Neural cell (in vitro differentiated cells): ENCODE measurements around the gene MBD4. TPM values are rescaled to one million over a fixed set of nuclear protein-coding genes. Genes with fewer than 3 reads are reported as not detected.

ENCODE experiments used
- H2AFZ ChIP-seq: fragments of 200-600, 300-800 bp; sonication (generic), shearing (Covaris generic); 2 replicates; pipeline ENCODE4 v1.6.0; 2014; ENCODE audit warnings: low read depth, mild to moderate bottlenecking, antibody characterized with exemption, low read length, moderate library complexity
- H3F3A ChIP-seq: fragments of 200-600 bp; shearing (Covaris generic); 2 replicates; pipeline ENCODE4 v1.6.1; 2016; ENCODE audit warnings: mild to moderate bottlenecking, moderate library complexity, mixed read lengths, antibody characterized with exemption, low read length; ENCODE audit not compliant: insufficient read depth, poor library complexity, severe bottlenecking
- H3K27ac ChIP-seq: fragments of 200-600, 300-800 bp; sonication (generic), shearing (Covaris generic); 2 replicates; pipeline ENCODE4 v1.5.1; 2014; ENCODE audit warnings: mild to moderate bottlenecking, low read length, moderate library complexity
- H3K27me3 ChIP-seq: fragments of 300-800, 200-600 bp; sonication (generic), shearing (Covaris generic); 2 replicates; pipeline ENCODE4 v1.6.0; 2014; ENCODE audit warnings: mild to moderate bottlenecking, low read depth, low read length, moderate library complexity; ENCODE audit not compliant: insufficient read depth
- H3K36me3 ChIP-seq: fragments of 300-800, 200-600 bp; sonication (generic), shearing (Covaris generic); 2 replicates; pipeline ENCODE4 v1.5.1; 2014; ENCODE audit warnings: mild to moderate bottlenecking, antibody characterized with exemption, low read length, moderate library complexity; ENCODE audit not compliant: insufficient read depth
- H3K4me2 ChIP-seq: fragments of 300-800, 200-600 bp; sonication (generic), shearing (Covaris generic); 2 replicates; pipeline ENCODE4 v1.6.0; 2014; ENCODE audit warnings: mild to moderate bottlenecking, low read length
- H3K4me3 ChIP-seq: fragments of 300-800, 200-600 bp; sonication (generic), shearing (Covaris generic); 2 replicates; pipeline ENCODE4 v1.5.1; 2014; ENCODE audit warnings: mild to moderate bottlenecking, low read length, moderate library complexity
- H3K79me2 ChIP-seq: fragments of 200-600 bp; shearing (Covaris generic); replicated peaks from 2 replicates; pipeline ENCODE4 v1.6.0; 2014; ENCODE audit warnings: mild to moderate bottlenecking, low read length, moderate library complexity; ENCODE audit not compliant: insufficient read depth
- H3K9ac ChIP-seq: fragments of 300-800, 200-600 bp; sonication (generic), shearing (Covaris generic); 2 replicates; pipeline ENCODE4 v1.6.1; 2016; ENCODE audit warnings: mild to moderate bottlenecking, low read length, mixed read lengths
- H3K9me2 ChIP-seq: fragments of 200-600 bp; shearing (Covaris generic); 2 replicates; pipeline ENCODE4 v1.6.1; 2016; ENCODE audit warnings: mild to moderate bottlenecking, low read length, mixed read lengths; ENCODE audit not compliant: insufficient read depth
- H3K9me3 ChIP-seq: fragments of 200-600, 300-800 bp; sonication (generic), shearing (Covaris generic); 2 replicates; pipeline ENCODE4 v1.6.1; 2016; ENCODE audit warnings: mild to moderate bottlenecking, mixed run types, low read length, moderate library complexity, mixed read lengths
- H4K20me1 ChIP-seq: fragments of 200-600 bp; shearing (Covaris generic); 2 replicates; pipeline ENCODE4 v1.6.1; 2016; ENCODE audit warnings: mild to moderate bottlenecking, mixed run types; ENCODE audit not compliant: insufficient read depth
- EP300 ChIP-seq: fragments of 450-650 bp; conservative IDR thresholded peaks from 2 replicates; pipeline ENCODE4 v1.6.1; 2014; ENCODE audit warnings: antibody characterized with exemption, mild to moderate bottlenecking, moderate library complexity; ENCODE audit not compliant: poor library complexity, severe bottlenecking
- EZH2 ChIP-seq: fragments of 200-600, 300-800 bp; shearing (Covaris generic), sonication (generic); IDR thresholded peaks from 2 replicates; pipeline ENCODE4 v1.6.1; 2014; ENCODE audit warnings: antibody characterized with exemption, low read length, borderline replicate concordance, mild to moderate bottlenecking; ENCODE audit not compliant: insufficient read depth, poor library complexity, severe bottlenecking
- MXI1 ChIP-seq: fragments of 450-650 bp; conservative IDR thresholded peaks from 2 replicates; pipeline ENCODE4 v1.6.1; 2014; ENCODE audit warnings: antibody characterized with exemption, mild to moderate bottlenecking; ENCODE audit not compliant: poor library complexity, severe bottlenecking
- POLR2AphosphoS5 ChIP-seq: IDR thresholded peaks from 2 replicates; pipeline ENCODE4 v1.6.1; 2012
- RAD21 ChIP-seq: fragments of 450-650 bp; conservative IDR thresholded peaks from 2 replicates; pipeline ENCODE4 v1.6.1; 2014; ENCODE audit warnings: antibody characterized with exemption, mild to moderate bottlenecking, moderate library complexity
- SMC3 ChIP-seq: fragments of 450-650 bp; conservative IDR thresholded peaks from 2 replicates; pipeline ENCODE4 v1.6.1; 2014; ENCODE audit warnings: antibody characterized with exemption, mild to moderate bottlenecking, moderate library complexity; ENCODE audit not compliant: poor library complexity
- TAF1 ChIP-seq: IDR thresholded peaks from 2 replicates; pipeline ENCODE4 v1.6.1; 2012; ENCODE audit warnings: low read depth
- polyA plus RNA-seq: library from polyadenylated mRNA; depleted of rRNA; stranded (reverse); fragments of >200 nt; gene quantifications from 2 replicates; pipeline ENCODE4 v1.2.3, GENCODE V29; 2014
- small RNA-seq, 3 experiments: library from RNA; depleted of rRNA; stranded (forward); fragments of <200 nt; gene quantifications; one replicate each; pipeline ENCODE3, GENCODE V24; 2012
- TF ChIP-seq, protein P1 (sequence below): fragments of 450-650 bp; IDR thresholded peaks from 2 replicates; pipeline ENCODE4 v1.5.1; 2014; ENCODE audit warnings: antibody characterized with exemption, mild to moderate bottlenecking, moderate library complexity; ENCODE audit not compliant: poor library complexity, severe bottlenecking
- TF ChIP-seq, protein P2 (sequence below): IDR thresholded peaks from 2 replicates; pipeline ENCODE4 v1.6.1; 2012; ENCODE audit warnings: borderline replicate concordance

Gene MBD4
- polyA plus RNA-seq, 1 donor from 2014 or later: 50.0 TPM

DNA sequence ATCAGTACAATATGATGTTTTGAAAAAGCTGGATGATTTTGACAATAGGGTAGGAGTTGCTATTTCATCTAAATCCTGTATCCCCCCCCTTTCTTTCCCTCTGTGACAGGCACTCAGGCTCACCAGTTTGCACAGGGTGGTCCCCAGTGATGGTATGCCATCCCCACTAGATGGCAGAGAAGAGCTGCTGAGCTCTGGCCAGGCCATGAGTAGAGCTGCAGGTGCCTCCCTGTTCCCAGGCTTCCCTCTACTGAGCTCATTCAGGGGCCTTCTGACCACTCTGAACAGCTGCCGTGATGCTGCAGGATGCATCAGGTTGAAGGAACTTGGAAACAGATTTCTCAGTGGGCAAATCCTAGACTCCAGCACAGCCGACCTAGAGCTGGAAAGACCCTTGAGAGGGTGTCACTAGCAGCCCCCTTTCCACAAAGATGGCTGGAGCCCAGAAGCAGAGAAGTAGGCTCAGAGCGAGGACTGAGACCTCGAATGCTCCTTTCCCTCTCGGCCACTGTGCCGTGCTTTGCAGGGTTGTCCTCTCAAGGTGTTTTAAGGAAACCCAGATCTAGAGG, 56.4 kb downstream of the MBD4 start:
- Histone ChIP-seq H3K4me2 (no peak overlapping the region), H3K9ac (no peak overlapping the region), H3K27ac (no peak overlapping the region), H3K9me2 (no peaks in the 10 kb centered on the region), H3F3A (no peaks in the 10 kb centered on the region), H3K9me3 (no peaks in the 10 kb centered on the region), H3K27me3 (no peaks in the 10 kb centered on the region), H2AFZ (no peak overlapping the region), H3K36me3 (no peaks in the 10 kb centered on the region), H3K4me3 (no peak overlapping the region), H4K20me1 (no peaks in the 10 kb centered on the region), H3K79me2 (no peaks in the 10 kb centered on the region)
- no peak for TF ChIP-seq EP300
- TF ChIP-seq EZH2: no peak
- TF ChIP-seq, protein P1, sequence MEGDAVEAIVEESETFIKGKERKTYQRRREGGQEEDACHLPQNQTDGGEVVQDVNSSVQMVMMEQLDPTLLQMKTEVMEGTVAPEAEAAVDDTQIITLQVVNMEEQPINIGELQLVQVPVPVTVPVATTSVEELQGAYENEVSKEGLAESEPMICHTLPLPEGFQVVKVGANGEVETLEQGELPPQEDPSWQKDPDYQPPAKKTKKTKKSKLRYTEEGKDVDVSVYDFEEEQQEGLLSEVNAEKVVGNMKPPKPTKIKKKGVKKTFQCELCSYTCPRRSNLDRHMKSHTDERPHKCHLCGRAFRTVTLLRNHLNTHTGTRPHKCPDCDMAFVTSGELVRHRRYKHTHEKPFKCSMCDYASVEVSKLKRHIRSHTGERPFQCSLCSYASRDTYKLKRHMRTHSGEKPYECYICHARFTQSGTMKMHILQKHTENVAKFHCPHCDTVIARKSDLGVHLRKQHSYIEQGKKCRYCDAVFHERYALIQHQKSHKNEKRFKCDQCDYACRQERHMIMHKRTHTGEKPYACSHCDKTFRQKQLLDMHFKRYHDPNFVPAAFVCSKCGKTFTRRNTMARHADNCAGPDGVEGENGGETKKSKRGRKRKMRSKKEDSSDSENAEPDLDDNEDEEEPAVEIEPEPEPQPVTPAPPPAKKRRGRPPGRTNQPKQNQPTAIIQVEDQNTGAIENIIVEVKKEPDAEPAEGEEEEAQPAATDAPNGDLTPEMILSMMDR: peak; percentile 70
- peak; percentile 59 for TF ChIP-seq SMC3
- TF ChIP-seq RAD21: peak; percentile 63

DNA sequence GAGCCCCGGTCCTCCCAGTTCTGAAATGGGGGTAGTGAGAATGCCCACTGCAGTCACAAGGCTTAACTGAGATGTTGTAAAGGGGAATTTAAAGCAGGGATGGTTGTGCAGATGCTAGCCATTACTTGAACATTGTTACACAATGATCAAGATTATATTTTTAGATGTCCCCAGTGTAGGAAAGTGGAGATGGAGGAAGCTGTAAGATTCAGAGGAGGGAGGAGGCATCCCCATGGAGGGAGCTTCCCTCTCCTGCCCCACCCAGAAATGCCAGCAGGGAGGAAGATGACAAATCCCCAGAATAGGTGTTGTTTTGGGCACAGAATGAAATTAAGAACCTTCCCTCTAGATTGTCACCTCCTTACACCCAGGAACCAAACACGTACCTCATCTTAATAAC, 57.4 kb downstream of the MBD4 start:
- TF ChIP-seq, protein P1: no peak
- TF ChIP-seq, protein P2, sequence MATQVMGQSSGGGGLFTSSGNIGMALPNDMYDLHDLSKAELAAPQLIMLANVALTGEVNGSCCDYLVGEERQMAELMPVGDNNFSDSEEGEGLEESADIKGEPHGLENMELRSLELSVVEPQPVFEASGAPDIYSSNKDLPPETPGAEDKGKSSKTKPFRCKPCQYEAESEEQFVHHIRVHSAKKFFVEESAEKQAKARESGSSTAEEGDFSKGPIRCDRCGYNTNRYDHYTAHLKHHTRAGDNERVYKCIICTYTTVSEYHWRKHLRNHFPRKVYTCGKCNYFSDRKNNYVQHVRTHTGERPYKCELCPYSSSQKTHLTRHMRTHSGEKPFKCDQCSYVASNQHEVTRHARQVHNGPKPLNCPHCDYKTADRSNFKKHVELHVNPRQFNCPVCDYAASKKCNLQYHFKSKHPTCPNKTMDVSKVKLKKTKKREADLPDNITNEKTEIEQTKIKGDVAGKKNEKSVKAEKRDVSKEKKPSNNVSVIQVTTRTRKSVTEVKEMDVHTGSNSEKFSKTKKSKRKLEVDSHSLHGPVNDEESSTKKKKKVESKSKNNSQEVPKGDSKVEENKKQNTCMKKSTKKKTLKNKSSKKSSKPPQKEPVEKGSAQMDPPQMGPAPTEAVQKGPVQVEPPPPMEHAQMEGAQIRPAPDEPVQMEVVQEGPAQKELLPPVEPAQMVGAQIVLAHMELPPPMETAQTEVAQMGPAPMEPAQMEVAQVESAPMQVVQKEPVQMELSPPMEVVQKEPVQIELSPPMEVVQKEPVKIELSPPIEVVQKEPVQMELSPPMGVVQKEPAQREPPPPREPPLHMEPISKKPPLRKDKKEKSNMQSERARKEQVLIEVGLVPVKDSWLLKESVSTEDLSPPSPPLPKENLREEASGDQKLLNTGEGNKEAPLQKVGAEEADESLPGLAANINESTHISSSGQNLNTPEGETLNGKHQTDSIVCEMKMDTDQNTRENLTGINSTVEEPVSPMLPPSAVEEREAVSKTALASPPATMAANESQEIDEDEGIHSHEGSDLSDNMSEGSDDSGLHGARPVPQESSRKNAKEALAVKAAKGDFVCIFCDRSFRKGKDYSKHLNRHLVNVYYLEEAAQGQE: no peak
- TF ChIP-seq POLR2AphosphoS5 (no peak), MXI1 (no peak), RAD21 (no peak), EP300 (no peak), SMC3 (no peak), EZH2 (no peak), TAF1 (no peak)
- no peaks in the 10 kb centered on the region for H3K79me2 ChIP-seq

More for the DNA sequence above, 57.4 kb downstream of the MBD4 start:
- no peak overlapping the region for H3K4me3 ChIP-seq
- no peaks in the 10 kb centered on the region for H4K20me1 ChIP-seq
- H2AFZ ChIP-seq: no peak overlapping the region
- H3K9me3 ChIP-seq: no peaks in the 10 kb centered on the region
- H3K9me2 ChIP-seq: no peaks in the 10 kb centered on the region
- no peak overlapping the region for H3K9ac ChIP-seq
- H3F3A ChIP-seq: no peaks in the 10 kb centered on the region
- no peaks in the 10 kb centered on the region for H3K27me3 ChIP-seq
- no peaks in the 10 kb centered on the region for H3K36me3 ChIP-seq
- no peak overlapping the region for H3K4me2 ChIP-seq
- no peak overlapping the region for H3K27ac ChIP-seq

Small RNA genes within 50 kb of the gene (small RNA-seq; reads per million reads assigned to genes)
- gene SNORA7B: 0 to 0.19 (median 0) reads per million in 3 experiments

Other genes starting within 250 kb of the MBD4 start
- 75.0 and 92.7 TPM in 2 replicates for gene COPG1, start 190.3 kb downstream of the MBD4 start, polyA plus RNA-seq
- 23.0 and 24.9 TPM in 2 replicates for gene HMCES, start 161.1 kb downstream of the MBD4 start, polyA plus RNA-seq
- 0.14 and 0.32 TPM in 2 replicates for gene EFCAB12, start 11.3 kb downstream of the MBD4 start, polyA plus RNA-seq
- 21.6 and 28.3 TPM in 2 replicates for gene IFT122, start 276 bp upstream of the MBD4 start, polyA plus RNA-seq
- gene RHO, start 88.7 kb upstream of the MBD4 start, polyA plus RNA-seq: not detected in 2 replicates
- not detected in 2 replicates for gene H1-8, start 103.2 kb upstream of the MBD4 start, polyA plus RNA-seq
- 0.05 TPM in 1 of 2 replicates, not detected in the other for gene PLXND1, start 166.7 kb upstream of the MBD4 start, polyA plus RNA-seq